NCI-H2171 (cell line): ENCODE data around the gene TGIF1.
A peak's percentile ranks its signal among the peaks of the same experiment; 100 is the strongest.

Source experiments
- DNase-seq: peaks from one replicate; lab custom pipeline; 2025; lab: John Stamatoyannopoulos, UW

The TGIF1 gene

DNA sequence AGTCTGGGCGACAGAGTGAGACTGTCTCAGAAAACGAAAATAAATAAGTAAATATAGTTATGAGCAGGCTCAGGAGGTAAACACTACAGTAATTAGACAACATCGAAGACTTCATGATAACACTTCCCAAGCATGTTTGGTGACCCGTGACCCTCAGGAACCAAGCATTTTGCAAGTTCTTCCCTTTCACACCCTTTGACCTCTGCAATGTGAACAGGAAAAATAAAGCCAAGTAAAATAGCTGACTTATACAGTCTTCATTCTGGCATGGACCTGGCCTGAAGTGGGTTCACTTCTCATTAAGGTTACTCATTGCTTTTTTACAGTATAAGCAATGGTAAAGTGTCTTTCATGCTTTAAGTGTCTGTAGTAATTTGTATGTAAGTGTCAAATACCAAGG, 15.3 kb upstream of the TGIF1 start:
- DNase-seq = no peak

DNA sequence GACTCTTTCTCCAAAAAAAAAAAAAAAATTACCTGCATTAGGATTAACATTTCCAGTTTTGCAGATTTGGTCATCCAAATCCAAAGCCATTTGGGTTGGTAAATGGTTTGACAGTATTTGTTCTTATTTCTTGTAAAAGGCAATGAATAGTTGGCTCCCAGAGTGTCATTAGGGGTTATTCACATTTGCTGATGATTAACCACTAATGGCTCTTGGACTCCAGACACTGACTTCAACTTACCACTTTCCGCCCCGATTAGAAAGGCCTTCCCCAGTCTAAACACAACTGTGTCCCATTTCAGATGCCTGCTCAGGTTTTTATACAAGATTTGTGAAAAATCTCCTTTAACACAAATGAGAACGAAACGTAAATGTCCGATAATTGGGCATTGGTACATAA, 9.6 kb upstream of the TGIF1 start:
- no peak for DNase-seq

- DNase-seq = no peak
Measured at GRCh38 chr18:3441290-3441689, 8.7 kb upstream of the TGIF1 start.

DNA sequence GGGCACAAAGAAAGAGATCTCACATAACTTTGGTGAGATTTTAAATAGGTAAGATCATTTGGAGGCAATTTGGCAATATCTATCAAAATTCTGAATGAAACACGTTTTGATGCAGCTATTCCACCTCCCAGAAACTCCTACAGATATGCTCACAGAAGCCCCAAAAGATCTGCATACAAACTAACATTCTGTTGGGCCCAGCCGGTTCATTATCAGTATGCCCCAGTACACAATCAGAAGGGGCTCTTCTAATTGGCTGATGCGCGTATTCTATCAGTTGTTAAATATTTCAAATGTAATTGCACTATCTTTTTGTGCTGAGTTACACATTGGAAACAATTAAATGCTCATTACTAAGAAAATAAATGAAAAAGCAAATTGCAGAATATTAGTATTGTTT, 7.1 kb upstream of the TGIF1 start:
- DNase-seq = no peak

- no peak for DNase-seq
Measured at GRCh38 chr18:3444296-3444695, 5.7 kb upstream of the TGIF1 start.

DNA sequence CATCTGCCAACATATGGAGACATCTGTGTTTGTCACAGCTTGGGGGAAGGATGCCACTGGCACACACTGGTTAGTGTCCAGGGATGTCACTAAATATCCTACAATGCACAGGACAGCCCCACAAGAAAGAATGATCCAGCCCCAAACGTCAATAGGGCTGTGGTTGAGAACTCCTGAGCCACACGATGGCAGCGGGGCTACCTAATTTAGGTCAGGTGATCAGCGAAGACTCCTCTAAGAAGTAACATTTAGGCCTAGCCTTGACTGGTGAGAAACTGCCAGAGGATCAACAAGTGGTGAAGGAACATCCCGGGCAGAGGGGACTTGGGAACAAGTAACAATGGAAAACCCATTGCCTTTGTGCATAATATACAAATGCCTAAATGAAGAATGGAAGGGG, 5.0 kb upstream of the TGIF1 start:
- no peak for DNase-seq

DNA sequence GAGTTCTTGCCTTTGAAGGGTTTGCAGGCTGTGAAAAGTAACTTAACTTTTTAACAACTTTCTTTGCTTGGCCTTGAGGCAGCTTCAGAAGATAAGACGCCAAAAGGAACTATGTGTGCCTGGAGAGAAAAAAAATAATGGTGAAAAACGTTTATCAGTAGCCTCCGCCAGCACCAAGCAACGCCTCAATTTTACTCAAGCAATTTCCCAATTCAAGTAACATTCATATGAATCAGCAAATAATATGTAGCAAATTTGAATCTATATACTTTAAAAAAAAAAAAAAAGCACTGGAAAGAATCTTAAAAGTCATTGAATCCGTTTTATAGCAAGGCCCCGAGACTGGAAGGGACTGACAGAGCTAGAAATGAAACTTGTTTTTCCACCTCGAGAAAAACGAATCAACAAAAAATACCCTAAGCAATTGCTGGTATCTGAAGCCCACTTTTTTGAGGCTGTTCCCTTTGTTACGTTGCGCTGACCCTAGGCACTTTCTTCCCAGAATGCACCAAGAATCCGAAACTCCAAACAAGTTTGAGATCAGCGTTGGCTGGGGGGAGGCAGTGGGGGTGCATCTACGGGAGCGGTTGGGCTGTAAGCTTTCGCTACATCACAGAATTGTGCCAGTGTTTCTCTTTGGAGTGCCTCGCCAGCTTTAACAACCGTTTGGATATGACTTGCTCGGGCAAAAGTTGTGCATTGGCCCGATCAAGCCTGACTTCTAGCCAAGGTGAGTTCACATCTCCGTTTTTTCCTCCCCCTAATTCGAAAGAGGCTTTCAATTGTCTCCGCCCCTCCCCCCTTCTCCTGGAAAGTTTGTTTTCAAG, 2.7 kb upstream of the TGIF1 start:
- no peak for DNase-seq

GRCh38 chr18:3447895-3448837, 1.8 kb upstream of the TGIF1 start:
- DNase-seq = peak; percentile 91

DNA sequence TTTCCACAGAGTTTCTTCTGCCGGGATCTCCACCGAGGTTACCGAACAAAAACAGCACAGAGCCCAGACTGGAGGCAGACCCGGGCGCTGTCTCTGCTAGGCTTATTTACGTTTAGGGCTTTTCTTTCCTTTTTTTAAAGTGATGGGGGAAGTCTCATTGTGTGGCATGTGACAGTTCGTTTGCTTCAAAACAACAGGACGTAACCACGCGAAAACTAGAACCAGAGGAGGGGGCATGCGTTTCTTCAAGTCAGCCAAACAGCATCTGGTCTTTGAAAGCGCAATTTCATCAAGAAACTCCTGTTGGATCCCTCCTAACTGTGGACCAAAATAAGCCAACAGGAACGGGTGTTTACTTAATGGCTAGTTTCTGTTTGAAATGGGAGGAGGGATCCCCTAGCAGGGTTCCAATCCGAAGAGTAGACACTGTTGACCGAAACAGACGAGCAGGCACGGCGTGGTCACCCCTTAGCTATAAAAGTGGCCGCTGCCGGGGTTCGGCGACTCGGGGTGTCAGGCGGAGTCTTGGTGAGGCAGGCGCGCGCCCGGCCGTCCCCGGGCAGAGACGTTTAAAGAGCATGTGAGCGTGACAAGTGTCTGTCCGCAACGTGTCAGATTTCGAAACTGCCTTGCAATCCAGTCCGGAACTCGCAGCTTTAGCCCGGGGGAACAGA, 997 bp upstream of the TGIF1 start:
- no peak for DNase-seq

DNA sequence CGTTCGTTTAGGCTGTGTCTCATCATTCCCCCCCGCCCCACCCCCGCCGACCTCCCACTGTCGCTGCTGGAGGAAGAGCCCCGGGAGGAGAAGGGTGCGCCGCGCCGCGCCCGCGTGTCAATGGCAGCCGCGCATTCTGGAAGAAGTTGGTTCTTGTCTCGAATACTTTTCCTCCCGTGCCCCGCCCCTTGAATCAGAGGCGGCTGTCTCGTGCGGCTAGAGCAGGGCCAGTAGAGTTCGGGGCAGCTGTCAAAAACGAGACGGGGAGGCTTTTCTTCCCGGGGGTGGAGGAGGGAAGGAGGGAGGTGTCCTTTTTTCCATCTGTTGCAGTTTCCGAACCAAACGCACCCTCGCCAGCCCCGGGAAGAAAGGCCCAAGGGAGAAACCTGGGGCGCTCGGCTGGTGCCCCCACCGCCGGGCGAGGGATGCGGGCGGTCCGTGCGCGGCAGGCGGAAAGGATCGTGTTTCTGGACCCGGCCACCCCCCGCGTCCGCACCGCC, 410 bp upstream of the TGIF1 start:
- DNase-seq = peak; percentile 57

- DNase-seq = no peak
Measured at GRCh38 chr18:3450799-3451182, 819 bp downstream of the TGIF1 start.

DNA sequence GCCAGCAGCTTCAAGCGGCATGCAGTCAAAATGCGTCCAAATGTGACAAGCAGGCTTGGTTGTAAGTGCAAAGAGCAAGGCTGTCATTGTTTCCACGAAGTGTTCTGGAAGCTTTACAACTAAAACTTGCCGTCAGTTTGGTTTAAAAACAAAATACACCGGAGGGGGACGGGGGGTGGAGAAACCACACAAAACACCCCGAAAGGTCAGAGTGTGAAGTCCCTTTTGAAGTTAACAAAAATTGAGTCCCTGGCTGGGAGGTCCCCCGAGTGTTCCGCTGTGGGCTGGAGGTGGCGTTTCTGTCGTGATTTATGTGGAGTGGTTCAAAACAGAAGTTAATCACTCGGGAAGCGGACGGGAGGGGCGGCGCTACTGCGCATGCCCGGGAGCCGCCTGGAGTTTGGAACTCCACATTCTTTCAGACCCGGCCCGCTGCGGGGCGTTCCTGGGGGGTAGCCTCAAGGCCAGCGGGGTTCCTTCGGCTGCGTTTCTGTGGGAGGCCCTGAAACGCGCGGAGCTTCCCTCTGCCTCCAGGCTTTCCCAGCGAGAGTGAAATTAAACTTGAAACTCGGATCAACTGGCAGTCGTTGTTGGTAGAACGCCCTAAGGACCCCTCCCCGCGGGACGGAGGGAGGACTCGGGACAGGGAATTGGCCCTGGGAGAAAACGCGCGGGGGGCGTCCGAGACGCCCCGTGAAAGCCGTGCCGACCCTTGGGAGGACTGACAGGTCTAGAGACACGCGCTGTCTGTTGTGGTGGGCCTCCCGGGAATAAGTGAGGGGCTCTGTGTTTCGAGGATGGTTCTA, 1.4 kb downstream of the TGIF1 start:
- peak; percentile 27 for DNase-seq

DNA sequence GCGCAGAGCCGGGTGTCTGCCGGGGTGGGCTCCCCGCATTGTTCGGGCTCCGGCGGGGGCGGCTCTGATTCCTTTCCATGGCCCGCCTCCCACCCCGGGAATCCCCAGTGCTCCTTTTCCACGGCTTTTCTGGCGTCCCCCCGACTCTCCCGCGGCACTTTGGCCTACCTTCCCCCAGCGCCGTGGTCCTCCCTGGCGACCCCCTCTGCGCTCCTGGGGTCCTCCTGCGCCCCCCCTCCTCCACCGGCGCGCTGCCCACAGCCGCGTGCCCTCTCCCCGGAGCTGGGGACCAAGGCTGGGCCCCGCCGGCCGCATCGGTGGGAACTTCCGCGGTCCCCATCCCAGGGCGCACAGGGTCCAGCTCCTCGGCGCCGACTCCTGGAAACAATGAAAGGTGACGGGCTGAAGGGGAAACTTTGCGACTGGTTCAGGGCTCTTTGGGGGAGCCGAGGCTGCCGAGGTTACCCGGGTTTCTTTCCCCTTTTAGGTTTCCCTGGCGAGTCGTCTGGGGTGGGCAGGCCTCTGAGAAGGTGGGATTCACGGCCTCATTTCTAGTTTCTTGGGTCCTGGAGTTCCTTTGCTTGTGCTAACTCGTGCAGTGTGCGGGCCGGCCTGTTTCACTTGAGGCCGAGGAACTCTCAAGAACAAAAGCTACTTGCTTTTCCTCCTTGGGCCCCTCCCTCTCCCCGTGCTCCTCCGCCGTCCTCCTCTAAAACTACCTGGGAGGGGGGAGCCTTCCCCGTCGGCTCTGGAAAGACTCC, 2.2 kb downstream of the TGIF1 start:
- DNase-seq = no peak

DNA sequence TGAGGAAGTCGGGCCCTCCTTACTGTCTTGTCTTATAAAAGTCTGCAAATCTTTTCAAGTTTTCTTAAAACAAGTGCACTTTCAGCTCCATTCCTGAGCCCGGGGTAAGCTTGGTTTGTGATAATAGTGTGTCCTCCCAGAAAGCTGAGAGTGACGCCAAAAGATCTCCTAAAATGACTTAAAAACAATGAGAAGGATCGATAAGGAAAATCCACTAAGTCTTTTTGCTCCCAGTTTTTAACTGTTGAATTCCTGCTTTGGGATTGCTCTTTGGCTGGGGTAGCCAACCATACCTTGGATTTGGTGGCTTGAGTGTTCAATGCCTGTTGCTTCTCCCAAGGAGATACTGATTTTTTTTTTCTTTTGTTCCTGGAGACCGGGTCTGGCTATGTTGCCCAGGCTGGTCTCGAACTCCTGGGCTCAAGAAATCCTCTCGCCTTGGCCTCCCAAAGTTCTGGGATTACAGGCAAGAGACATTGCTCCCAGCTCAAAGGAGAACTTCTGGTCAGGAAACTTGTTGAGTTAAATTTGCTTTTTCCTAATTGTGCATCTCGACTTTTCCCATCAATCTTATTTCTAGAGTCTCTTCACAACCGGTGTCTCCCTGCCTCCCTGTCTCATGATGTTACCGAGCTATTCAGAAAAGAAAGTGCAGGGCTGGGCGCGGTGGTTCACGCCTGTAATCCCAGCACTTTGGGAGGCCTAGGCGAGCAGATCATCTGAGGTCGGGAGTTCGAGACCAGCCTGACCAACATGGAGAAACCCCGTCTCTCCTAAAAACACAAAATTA, 3.0 kb downstream of the TGIF1 start:
- no peak for DNase-seq

DNA sequence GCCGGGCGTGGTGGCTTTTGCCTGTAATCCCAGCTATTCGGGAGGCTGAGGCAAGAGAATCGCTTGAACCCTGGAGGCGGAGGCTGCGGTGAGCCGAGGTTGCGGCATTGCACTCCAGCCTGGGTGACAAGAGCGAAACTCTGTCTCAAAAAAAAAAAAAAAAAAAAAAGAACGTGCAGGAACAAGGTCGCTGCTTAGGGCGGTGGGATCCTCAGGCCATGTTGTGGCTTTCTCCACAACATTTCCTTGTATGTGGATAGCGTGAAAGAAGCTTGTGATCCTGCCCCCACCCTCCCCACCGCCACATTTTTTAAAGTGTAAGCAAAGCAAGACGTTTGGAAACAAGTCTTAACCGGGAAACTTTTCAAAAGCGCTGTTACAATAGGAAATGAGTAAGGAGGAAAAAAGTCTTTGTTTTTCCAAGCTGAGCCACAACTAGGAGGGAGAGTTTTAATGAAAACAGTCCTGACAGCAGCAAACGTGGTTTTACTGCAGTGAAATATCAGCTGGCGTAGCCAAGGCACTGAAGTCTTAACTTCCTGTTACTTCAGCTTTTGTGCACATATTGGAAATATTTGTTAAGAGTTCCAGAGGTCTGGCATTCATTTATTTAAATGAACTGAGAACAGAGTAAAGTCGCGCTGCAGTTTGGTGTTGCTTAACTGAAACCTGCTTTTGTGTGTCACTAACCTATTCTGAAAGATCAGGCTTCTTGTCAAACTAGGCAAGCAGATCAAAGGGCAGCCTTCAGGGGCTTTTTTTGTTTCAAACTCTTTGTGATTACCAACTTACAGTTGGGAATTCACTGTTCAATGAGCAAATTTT, 3.8 kb downstream of the TGIF1 start:
- DNase-seq = no peak

DNA sequence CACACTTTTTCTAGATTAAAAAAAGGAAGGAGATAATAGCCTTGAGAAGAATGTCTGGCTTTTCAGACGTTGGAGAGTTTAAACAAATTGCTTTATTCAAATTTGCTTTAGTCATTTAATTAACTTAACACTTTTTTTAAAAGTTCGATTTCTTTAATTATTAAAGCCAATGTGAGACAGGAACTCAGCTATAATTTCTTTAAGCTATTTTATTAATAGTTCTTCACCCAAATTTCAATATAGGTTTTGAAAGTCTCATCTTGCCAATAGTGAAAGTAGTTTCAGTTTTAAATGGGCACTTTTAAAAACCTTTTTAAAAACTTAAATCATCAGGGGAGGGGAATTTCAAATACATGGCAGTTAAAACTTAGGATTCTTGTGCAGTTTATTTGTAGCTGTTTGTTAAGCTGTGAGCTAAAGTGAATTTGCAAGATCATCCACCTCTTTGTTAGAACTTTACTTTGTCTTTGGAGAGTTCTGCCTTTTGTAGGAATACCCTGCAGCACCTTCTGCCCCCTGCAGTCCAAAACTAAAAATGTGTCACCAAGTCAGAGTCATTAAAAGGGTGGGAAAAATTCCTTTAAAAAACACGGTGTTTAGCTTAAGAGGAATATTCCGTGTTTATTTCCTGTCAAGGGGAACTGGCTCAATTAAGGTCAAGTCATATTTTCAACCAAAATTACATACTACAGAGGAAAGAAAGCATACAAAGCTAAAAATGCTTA, 4.6 kb downstream of the TGIF1 start:
- DNase-seq = no peak

- DNase-seq = no peak
Measured at GRCh38 chr18:3455090-3455635, 5.2 kb downstream of the TGIF1 start.
